Transverse colon (tissue), 4 donors: ENCODE results near the gene ART1. TPM values are rescaled to one million over a fixed set of nuclear protein-coding genes. Genes with fewer than 3 reads are reported as not detected.
A peak's percentile ranks its signal among the peaks of the same experiment; 100 is the strongest.

Source experiments
- DNase-seq: peaks from one replicate; pipeline ENCODE4 v3.0.0-alpha.2; 2019
- H3K27ac ChIP-seq, 4 donors: fragments of 200-600 bp; sonication (generic); 2 replicates each; pipeline ENCODE4 v1.5.1; 2016 to 2018; ENCODE audit warnings: inconsistent platforms in 4 of 4
- H3K27me3 ChIP-seq: fragments of 200-600 bp; sonication (generic); 2 replicates; pipeline ENCODE4 v1.5.1; 2017; ENCODE audit warnings: inconsistent platforms
- H3K36me3 ChIP-seq, 4 donors: fragments of 200-600 bp; sonication (generic); 2 replicates each; pipeline ENCODE4 v1.5.1; 2017 to 2019; ENCODE audit warnings: inconsistent platforms in 4 of 4
- H3K4me1 ChIP-seq, 4 donors: fragments of 200-600 bp; sonication (generic); 2 replicates each; pipeline ENCODE4 v1.5.1; 2017 to 2020; ENCODE audit warnings: inconsistent platforms in 4 of 4
- H3K4me3 ChIP-seq, 4 donors: fragments of 200-600 bp; sonication (generic); 1 replicate in 1 of 4; 2 replicates in 3 of 4; pipeline versions ENCODE4 v1.5.1 to v1.6.1; 2017 to 2019; ENCODE audit warnings: inconsistent platforms in 4 of 4
- H3K9me3 ChIP-seq, 2 donors: fragments of 200-600 bp; sonication (generic); 2 replicates each; pipeline ENCODE4 v1.5.1; 2017 to 2019; ENCODE audit warnings: inconsistent platforms in 2 of 2
- EP300 ChIP-seq: sonication (generic); formaldehyde crosslinking; IDR thresholded peaks from one replicate; pipeline ENCODE4 v1.6.1; 2017; ENCODE audit warnings: antibody characterized with exemption, low read depth
- POLR2A ChIP-seq: fragments of 450-650 bp; IDR thresholded peaks from one replicate; pipeline ENCODE4 v1.6.1; 2016; ENCODE audit warnings: antibody characterized with exemption, mild to moderate bottlenecking, moderate library complexity
- POLR2AphosphoS5 ChIP-seq, 3 donors: sonication (generic); formaldehyde crosslinking; IDR thresholded peaks; one replicate each; pipeline ENCODE4 v1.6.1; 2016; ENCODE audit warnings: antibody characterized with exemption in 3 of 3
- WGBS, 2 donors: methylation state at CpG; one replicate each; pipeline ENCODE4 v1.1.5; 2018; ENCODE audit warnings: low coverage in 1 of 2; 5-methylcytosine and 5-hydroxymethylcytosine counted together
- in situ Hi-C, 4 donors: fragments of 200-750 bp; cut with MboI; loops; one replicate each; pipeline versions ENCODE4 v1.15.0 to v1.15.1; 2017; ENCODE audit warnings: low sequenced_read_pairs in 3 of 4, low pct_ligation_motif_present in 1 of 4, low pct_unique_long_range_greater_than_20kb in 1 of 4
- intact Hi-C: fragments of 100-400 bp; cut with DNase I; formaldehyde crosslinking; loops from one replicate; pipeline ENCODE4 v1.15.1; 2023; ENCODE audit warnings: low total_unique reads
- total RNA-seq, 4 donors: library from RNA; depleted of rRNA; stranded (reverse); fragments of >200 nt; gene quantifications; one replicate each; pipeline ENCODE4 v1.1.0, GENCODE V29; 2016
- TF ChIP-seq, protein P1 (sequence below), 5 experiments: fragments of 200-600 bp in 3 of 5; fragments of 450-650 bp in 2 of 5; sonication (generic) in 3 of 5; IDR thresholded peaks; 1 replicate in 2 of 5; 2 replicates in 3 of 5; pipeline ENCODE4 v1.5.1; 2016 to 2017; ENCODE audit warnings: antibody characterized with exemption in 5 of 5, inconsistent platforms in 3 of 5, mild to moderate bottlenecking in 2 of 5, moderate library complexity in 1 of 5

ART1 gene
- total RNA-seq, 4 donors from 2014 or later = 3.3 to 3.7 TPM; not detected in 2

DNA sequence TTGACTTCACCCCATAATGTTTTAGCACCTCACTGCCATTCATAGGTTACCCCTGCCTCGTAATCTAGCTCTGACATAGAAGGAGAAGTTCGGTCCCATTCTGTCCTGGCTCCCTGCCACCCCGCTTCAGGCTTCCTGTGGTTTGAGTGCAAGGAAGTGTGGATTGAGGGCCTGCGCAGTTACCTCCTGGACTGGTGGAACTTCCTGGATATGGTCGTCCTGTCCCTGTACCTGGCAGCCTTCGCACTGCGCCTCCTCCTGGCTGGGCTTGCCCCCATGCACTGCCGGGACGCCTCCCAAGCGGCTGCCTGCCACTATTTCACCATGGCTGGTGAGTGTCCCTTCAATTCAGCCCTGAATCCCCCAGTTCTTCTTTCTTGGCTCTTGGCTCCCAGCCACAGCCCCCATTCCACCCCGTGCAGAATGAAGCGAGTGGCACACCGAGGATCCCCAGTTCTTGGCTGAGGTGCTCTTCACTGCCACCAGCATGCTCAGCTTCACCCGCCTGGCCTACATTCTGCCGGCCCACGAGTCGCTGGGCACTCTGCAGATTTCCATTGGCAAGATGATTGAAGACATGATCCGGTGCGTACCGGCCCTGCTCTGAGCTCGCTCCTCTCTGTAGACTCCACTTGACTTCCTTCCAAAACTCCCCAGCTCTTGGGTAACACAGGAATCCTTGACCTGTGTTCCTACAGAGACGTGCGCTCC lies 18.5 kb upstream of the ART1 start:
- no peaks in the 10 kb centered on the region for H3K9me3 ChIP-seq
- H3K4me1 ChIP-seq = no peaks in the 10 kb centered on the region
- peak; percentile 30 for DNase-seq
- no peaks in the 10 kb centered on the region for H3K27me3 ChIP-seq
- no peak overlapping the region for H3K27ac ChIP-seq
- 63% methylated on average over 23 of the region's 23 CpGs; no CpG with 5 or more reads in 1 of the 2 donors for WGBS, 2 donors
- no peak overlapping the region for H3K4me3 ChIP-seq
- TF ChIP-seq, protein P1, sequence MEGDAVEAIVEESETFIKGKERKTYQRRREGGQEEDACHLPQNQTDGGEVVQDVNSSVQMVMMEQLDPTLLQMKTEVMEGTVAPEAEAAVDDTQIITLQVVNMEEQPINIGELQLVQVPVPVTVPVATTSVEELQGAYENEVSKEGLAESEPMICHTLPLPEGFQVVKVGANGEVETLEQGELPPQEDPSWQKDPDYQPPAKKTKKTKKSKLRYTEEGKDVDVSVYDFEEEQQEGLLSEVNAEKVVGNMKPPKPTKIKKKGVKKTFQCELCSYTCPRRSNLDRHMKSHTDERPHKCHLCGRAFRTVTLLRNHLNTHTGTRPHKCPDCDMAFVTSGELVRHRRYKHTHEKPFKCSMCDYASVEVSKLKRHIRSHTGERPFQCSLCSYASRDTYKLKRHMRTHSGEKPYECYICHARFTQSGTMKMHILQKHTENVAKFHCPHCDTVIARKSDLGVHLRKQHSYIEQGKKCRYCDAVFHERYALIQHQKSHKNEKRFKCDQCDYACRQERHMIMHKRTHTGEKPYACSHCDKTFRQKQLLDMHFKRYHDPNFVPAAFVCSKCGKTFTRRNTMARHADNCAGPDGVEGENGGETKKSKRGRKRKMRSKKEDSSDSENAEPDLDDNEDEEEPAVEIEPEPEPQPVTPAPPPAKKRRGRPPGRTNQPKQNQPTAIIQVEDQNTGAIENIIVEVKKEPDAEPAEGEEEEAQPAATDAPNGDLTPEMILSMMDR (IDR thresholded peaks at IDR 0.05) = no peak
- in situ Hi-C loops (no loop called here), intact Hi-C loops (no loop called here)
- H3K36me3 ChIP-seq = no peaks in the 10 kb centered on the region

DNA sequence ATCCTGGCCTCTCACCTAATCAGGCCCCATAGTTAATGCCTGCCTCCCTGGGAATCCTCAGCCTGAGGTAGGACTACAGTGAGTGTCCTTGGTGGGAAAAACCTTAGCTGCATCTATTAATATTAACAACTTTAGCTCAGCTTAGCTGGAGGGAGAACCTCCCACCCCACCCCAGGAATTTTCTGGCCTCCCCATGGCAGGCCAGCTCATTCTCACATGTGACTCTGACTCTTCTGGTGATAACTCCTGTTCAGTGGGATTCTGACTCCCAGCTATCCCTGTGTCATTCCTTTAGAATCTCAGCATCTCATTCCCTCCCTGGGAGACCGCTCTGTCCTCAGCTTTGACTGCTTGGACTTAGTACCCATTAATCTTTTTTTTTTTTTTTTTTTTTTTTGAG lies 17.6 kb upstream of the ART1 start:
- 86 to 96% methylated on average over 1 of the region's 1 CpG for WGBS, 2 donors
- H3K27ac ChIP-seq = no peak overlapping the region
- intact Hi-C loops (no loop called here), in situ Hi-C loops (no loop called here)
- TF ChIP-seq EP300 = no peak
- no peaks in the 10 kb centered on the region for H3K9me3 ChIP-seq
- H3K36me3 ChIP-seq = no peaks in the 10 kb centered on the region
- no peak for DNase-seq
- no peak overlapping the region for H3K4me3 ChIP-seq
- no peaks in the 10 kb centered on the region for H3K4me1 ChIP-seq
- H3K27me3 ChIP-seq = no peaks in the 10 kb centered on the region

DNA sequence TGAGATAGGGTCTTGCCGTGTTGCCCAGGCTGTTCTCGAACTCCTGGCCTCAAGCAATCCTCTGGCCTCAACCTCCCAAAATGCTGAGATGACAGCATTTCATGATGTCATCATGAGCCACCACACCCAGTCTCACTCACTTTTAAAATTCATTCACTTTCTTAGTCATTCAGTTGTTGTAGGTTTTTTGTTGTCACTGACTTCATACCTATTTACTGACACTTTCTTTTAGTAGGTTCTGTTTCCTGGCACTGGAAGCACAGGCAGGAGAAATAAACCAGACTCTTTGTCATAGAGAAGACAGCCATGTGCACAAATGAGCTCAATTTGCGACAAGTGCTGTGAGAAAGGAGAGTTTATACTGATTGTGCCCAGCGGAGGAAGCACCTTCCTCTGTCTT lies 13.6 kb upstream of the ART1 start:
- no peak for TF ChIP-seq POLR2AphosphoS5 (IDR thresholded peaks at IDR 0.05)
- TF ChIP-seq POLR2A = no peak
- TF ChIP-seq, protein P1 (IDR thresholded peaks at IDR 0.05) = no peak
- TF ChIP-seq EP300 = no peak
- WGBS, 2 donors = 90 to 96% methylated on average over 3 to 4 of the region's 4 CpGs
- Histone ChIP-seq H3K27me3 (no peaks in the 10 kb centered on the region), H3K27ac (no peak overlapping the region), H3K9me3 (no peaks in the 10 kb centered on the region), H3K4me3 (no peak overlapping the region), H3K4me1 (no peaks in the 10 kb centered on the region), H3K36me3 (no peaks in the 10 kb centered on the region)
- in situ Hi-C loops = no loop called here
- no peak for DNase-seq
- intact Hi-C loops = no loop called here

DNA sequence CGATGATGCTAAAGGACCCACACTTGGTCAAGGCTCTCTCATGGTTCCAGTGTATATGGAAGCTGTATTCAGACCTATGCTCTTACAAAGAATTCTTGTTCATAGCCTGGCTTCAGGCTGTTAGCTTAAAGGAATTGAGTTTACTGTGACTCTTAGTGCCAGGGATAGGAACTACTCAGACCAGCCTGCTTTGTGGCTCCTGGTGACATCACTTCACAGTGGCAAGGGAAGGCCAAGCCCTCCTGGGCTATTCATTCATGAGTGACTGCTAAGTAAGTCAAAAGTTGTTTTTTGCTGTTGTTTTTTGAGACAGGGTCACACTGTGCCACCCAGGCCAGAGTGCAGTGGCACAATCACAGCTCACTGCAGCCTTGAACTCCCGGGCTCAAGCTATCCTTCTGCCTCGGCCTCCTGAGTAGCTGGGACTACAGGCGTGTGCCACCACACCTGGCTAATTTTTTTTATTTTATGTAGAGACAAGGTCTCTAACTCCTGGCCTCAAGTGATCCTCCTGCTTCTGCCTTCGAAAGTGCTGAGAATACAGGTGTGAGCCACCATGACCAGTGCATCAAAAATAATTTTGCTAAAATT lies 12.8 kb upstream of the ART1 start:
- 67 to 87% methylated on average over 1 to 5 of the region's 5 CpGs for WGBS, 2 donors
- Histone ChIP-seq H3K4me3 (no peak overlapping the region), H3K9me3 (no peaks in the 10 kb centered on the region), H3K4me1 (no peaks in the 10 kb centered on the region), H3K36me3 (no peaks in the 10 kb centered on the region), H3K27me3 (no peaks in the 10 kb centered on the region), H3K27ac (no peak overlapping the region)
- intact Hi-C loops (no loop called here), in situ Hi-C loops (no loop called here)
- TF ChIP-seq, protein P1 (IDR thresholded peaks at IDR 0.05) = no peak
- TF ChIP-seq POLR2AphosphoS5 (IDR thresholded peaks at IDR 0.05) = no peak
- TF ChIP-seq POLR2A = no peak
- no peak for TF ChIP-seq EP300
- no peak for DNase-seq
